CD4-positive, alpha-beta T cell (primary cell): Measurements from ENCODE around the gene EXPH5. TPM values are rescaled to one million over a fixed set of nuclear protein-coding genes. Genes with fewer than 3 reads are reported as not detected.

Experiments used
- ATAC-seq: fragments of 200-7000 bp; cut with Tn5 transposase; one replicate; pipeline ENCODE4 v1.10.0; 2022; ENCODE audit warnings: mild to moderate bottlenecking; ENCODE audit not compliant: poor library complexity
- CTCF ChIA-PET: fragments of 350-600 bp; sonication (Branson Sonifier 250); formaldehyde crosslinking; loops from one replicate; lab custom pipeline; 2021; ENCODE audit warnings: antibody characterized with exemption, inconsistent platforms; lab: Charles Lee
- POLR2A ChIA-PET: fragments of 350-600 bp; sonication (Branson Sonifier 250); formaldehyde crosslinking; loops from one replicate; lab custom pipeline; 2021; ENCODE audit warnings: antibody characterized with exemption, inconsistent platforms; lab: Charles Lee
- DNase-seq, 14 experiments: peaks; one replicate each; pipeline ENCODE4 v3.0.0-alpha.2; 2013 to 2020; ENCODE audit warnings: mixed read lengths in 2 of 14
- H3K27ac ChIP-seq, 2 donors: one replicate each; pipeline versions ENCODE4 v1.5.1 to v1.7.0; 2013; ENCODE audit warnings: low read length in 2 of 2, low read depth in 1 of 2, mild to moderate bottlenecking in 1 of 2
- H3K27me3 ChIP-seq, 2 experiments: 1 replicate in 1 of 2; 2 replicates in 1 of 2; pipeline versions ENCODE4 v1.6.1 to v1.7.0; 2013; ENCODE audit warnings: low read length in 2 of 2, control low read depth in 1 of 2, mild to moderate bottlenecking in 1 of 2, moderate library complexity in 1 of 2; ENCODE audit not compliant: insufficient read depth in 2 of 2, control insufficient read depth in 1 of 2
- H3K36me3 ChIP-seq: one replicate; pipeline ENCODE4 v1.6.1; 2013; ENCODE audit warnings: low read length, control low read depth; ENCODE audit not compliant: insufficient read depth
- H3K4me1 ChIP-seq: one replicate; pipeline ENCODE4 v1.6.1; 2013; ENCODE audit warnings: low read length, control low read depth; ENCODE audit not compliant: insufficient read depth
- H3K4me3 ChIP-seq: one replicate; pipeline ENCODE4 v1.5.1; 2013; ENCODE audit warnings: mild to moderate bottlenecking, low read length, moderate library complexity
- H3K9me3 ChIP-seq, 2 experiments: 1 replicate in 1 of 2; 2 replicates in 1 of 2; pipeline versions ENCODE4 v1.6.1 to v1.7.0; 2013; ENCODE audit warnings: low read length in 2 of 2, mild to moderate bottlenecking in 2 of 2, control low read depth in 1 of 2, moderate library complexity in 1 of 2; ENCODE audit not compliant: control insufficient read depth in 1 of 2, insufficient read depth in 1 of 2
- H3K27ac Mint-ChIP-seq: one replicate; pipeline ENCODE4 v1.8.0; 2020; ENCODE audit warnings: mixed read lengths
- H3K27me3 Mint-ChIP-seq: one replicate; pipeline ENCODE4 v1.8.0; 2021; ENCODE audit warnings: mixed read lengths
- H3K36me3 Mint-ChIP-seq: one replicate; pipeline ENCODE4 v1.8.0; 2021; ENCODE audit warnings: low read depth, mixed read lengths
- H3K4me1 Mint-ChIP-seq: one replicate; pipeline ENCODE4 v1.8.0; 2021; ENCODE audit warnings: low read depth, mixed read lengths
- H3K4me3 Mint-ChIP-seq: one replicate; pipeline ENCODE4 v1.8.0; 2020; ENCODE audit warnings: mild to moderate bottlenecking, mixed read lengths
- H3K9me3 Mint-ChIP-seq: one replicate; pipeline ENCODE4 v1.8.0; 2020; ENCODE audit warnings: mixed read lengths
- intact Hi-C, 2 experiments: fragments of 100-400 bp; cut with DNase I in 1 of 2; cut with micrococcal nuclease in 1 of 2; formaldehyde crosslinking; loops; one replicate each; pipeline versions ENCODE4 v1.15.1 to v1.9.0; 2023 to 2025; cut with DNase I, micrococcal nuclease
- total RNA-seq, 174 experiments: library from RNA in 2 of 174; stranded (reverse) in 2 of 174; gene quantifications; one replicate each; pipeline ENCODE4 v1.2.3 and lab custom pipeline; 2021 to 2026
- TF ChIP-seq, protein P1 (sequence below): fragments of 200-600 bp; IDR thresholded peaks from one replicate; pipeline ENCODE4 v1.8.0; 2022; ENCODE audit warnings: antibody characterized with exemption, mild to moderate bottlenecking

EXPH5 gene
- total RNA-seq, 2 experiments from 2014 or later, result 2.0 to 3.7 TPM

- Mint-ChIP-seq H3K4me1 (no peaks in the 10 kb centered on the region), H3K9me3 (no peaks in the 10 kb centered on the region), H3K27ac (no peak overlapping the region), H3K4me3 (no peak overlapping the region), H3K36me3 (no peaks in the 10 kb centered on the region), H3K27me3 (peaks cover 9% of the 10 kb centered on the region)
- H3K4me3 ChIP-seq, result no peak overlapping the region
- intact Hi-C loops, result no loop called here
- ATAC-seq, result no peak
- no peaks in the 10 kb centered on the region for H3K27me3 ChIP-seq
- DNase-seq, result no peak
- H3K4me1 ChIP-seq, result no peaks in the 10 kb centered on the region
- CTCF ChIA-PET, result interaction anchor here (1.7 kb wide), 1 partner anchor 8 kb away, joined by 5 read pairs; no protein-coding TSS in a partner anchor
- POLR2A ChIA-PET, result no interaction called here
- no peak overlapping the region for H3K27ac ChIP-seq
- H3K36me3 ChIP-seq, result no peaks in the 10 kb centered on the region
- TF ChIP-seq, protein P1, sequence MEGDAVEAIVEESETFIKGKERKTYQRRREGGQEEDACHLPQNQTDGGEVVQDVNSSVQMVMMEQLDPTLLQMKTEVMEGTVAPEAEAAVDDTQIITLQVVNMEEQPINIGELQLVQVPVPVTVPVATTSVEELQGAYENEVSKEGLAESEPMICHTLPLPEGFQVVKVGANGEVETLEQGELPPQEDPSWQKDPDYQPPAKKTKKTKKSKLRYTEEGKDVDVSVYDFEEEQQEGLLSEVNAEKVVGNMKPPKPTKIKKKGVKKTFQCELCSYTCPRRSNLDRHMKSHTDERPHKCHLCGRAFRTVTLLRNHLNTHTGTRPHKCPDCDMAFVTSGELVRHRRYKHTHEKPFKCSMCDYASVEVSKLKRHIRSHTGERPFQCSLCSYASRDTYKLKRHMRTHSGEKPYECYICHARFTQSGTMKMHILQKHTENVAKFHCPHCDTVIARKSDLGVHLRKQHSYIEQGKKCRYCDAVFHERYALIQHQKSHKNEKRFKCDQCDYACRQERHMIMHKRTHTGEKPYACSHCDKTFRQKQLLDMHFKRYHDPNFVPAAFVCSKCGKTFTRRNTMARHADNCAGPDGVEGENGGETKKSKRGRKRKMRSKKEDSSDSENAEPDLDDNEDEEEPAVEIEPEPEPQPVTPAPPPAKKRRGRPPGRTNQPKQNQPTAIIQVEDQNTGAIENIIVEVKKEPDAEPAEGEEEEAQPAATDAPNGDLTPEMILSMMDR, result no peak
- H3K9me3 ChIP-seq, result no peaks in the 10 kb centered on the region
These were observed 12.9 kb downstream of the EXPH5 start for GRCh38 chr11:108580645-108581044.

GRCh38 chr11:108580043-108580442 is 13.5 kb downstream of the EXPH5 start:
- ATAC-seq (no peak), DNase-seq (no peak)
- intact Hi-C loops, result no loop called here
- H3K4me3 ChIP-seq, result no peak overlapping the region
- no peaks in the 10 kb centered on the region for H3K4me1 ChIP-seq
- H3K9me3 Mint-ChIP-seq, result no peaks in the 10 kb centered on the region
- no peaks in the 10 kb centered on the region for H3K27me3 ChIP-seq
- H3K27me3 Mint-ChIP-seq, result peaks cover 9% of the 10 kb centered on the region
- no peaks in the 10 kb centered on the region for H3K36me3 ChIP-seq
- H3K4me3 Mint-ChIP-seq, result no peak overlapping the region
- no peaks in the 10 kb centered on the region for H3K9me3 ChIP-seq
- H3K4me1 Mint-ChIP-seq, result no peaks in the 10 kb centered on the region
- no peak overlapping the region for H3K27ac ChIP-seq
- POLR2A ChIA-PET, result no interaction called here
- no peak overlapping the region for H3K27ac Mint-ChIP-seq
- TF ChIP-seq, protein P1, result no peak
- CTCF ChIA-PET, result interaction anchor here (1.7 kb wide), 1 partner anchor 9 kb away, joined by 5 read pairs; no protein-coding TSS in a partner anchor
- H3K36me3 Mint-ChIP-seq, result no peaks in the 10 kb centered on the region

DNA sequence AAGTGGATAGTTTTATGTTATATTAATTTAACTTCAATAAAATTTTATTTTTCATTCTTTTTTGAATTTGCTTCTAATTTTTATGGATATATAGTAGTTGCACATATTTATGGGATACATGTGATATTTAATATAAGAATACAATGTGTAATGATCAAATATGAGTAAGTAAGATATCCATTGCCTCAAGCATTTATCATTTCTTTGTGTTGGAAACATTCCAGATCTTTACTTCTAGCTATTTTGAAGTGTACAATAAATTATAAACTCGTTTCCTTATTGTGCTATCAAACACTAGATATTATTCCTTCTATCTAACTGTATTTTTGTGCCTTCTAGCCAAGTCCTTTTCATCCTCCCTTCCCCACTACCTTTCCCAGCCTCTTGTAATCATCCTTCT is 17.0 kb downstream of the EXPH5 start:
- Mint-ChIP-seq H3K4me3 (no peak overlapping the region), H3K27me3 (peaks cover 9% of the 10 kb centered on the region), H3K9me3 (no peaks in the 10 kb centered on the region), H3K27ac (no peak overlapping the region), H3K4me1 (no peaks in the 10 kb centered on the region), H3K36me3 (no peaks in the 10 kb centered on the region)
- CTCF ChIA-PET, result no interaction called here
- TF ChIP-seq, protein P1, result no peak
- Histone ChIP-seq H3K27ac (no peak overlapping the region), H3K36me3 (no peaks in the 10 kb centered on the region), H3K4me1 (no peaks in the 10 kb centered on the region), H3K27me3 (no peaks in the 10 kb centered on the region), H3K9me3 (no peaks in the 10 kb centered on the region), H3K4me3 (no peak overlapping the region)
- POLR2A ChIA-PET, result no interaction called here
- no peak for ATAC-seq
- intact Hi-C loops, result no loop called here
- no peak for DNase-seq
